ENCODE data around the gene GNG8.

The GNG8 gene

DNA sequence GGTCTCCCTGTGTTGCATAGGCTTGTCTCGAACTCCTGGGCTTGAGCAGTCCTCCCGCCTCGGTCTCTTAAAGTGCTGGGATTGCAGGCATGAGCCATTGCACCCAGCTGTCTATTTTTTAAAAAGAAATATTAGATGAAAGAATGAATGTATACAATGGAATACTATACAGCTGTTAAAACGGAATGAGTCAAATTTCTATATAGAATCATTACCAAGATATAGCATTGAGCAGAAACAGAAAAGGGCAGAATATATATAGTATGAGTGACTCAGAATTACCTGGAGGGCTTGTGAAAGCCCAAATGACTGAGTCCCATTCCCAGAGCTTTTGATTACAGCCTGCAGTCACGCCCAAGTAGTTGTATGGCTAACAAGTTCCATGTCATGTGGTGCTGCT, 20.5 kb upstream of the GNG8 start:
- no peak for TF ChIP-seq ZFX (IDR thresholded peaks at IDR 0.05; ENCODE audit: borderline replicate concordance)
- TF ChIP-seq, protein P1, sequence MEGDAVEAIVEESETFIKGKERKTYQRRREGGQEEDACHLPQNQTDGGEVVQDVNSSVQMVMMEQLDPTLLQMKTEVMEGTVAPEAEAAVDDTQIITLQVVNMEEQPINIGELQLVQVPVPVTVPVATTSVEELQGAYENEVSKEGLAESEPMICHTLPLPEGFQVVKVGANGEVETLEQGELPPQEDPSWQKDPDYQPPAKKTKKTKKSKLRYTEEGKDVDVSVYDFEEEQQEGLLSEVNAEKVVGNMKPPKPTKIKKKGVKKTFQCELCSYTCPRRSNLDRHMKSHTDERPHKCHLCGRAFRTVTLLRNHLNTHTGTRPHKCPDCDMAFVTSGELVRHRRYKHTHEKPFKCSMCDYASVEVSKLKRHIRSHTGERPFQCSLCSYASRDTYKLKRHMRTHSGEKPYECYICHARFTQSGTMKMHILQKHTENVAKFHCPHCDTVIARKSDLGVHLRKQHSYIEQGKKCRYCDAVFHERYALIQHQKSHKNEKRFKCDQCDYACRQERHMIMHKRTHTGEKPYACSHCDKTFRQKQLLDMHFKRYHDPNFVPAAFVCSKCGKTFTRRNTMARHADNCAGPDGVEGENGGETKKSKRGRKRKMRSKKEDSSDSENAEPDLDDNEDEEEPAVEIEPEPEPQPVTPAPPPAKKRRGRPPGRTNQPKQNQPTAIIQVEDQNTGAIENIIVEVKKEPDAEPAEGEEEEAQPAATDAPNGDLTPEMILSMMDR (IDR thresholded peaks at IDR 0.05): no peak
- H3K27ac ChIP-seq: no peak overlapping the region

DNA sequence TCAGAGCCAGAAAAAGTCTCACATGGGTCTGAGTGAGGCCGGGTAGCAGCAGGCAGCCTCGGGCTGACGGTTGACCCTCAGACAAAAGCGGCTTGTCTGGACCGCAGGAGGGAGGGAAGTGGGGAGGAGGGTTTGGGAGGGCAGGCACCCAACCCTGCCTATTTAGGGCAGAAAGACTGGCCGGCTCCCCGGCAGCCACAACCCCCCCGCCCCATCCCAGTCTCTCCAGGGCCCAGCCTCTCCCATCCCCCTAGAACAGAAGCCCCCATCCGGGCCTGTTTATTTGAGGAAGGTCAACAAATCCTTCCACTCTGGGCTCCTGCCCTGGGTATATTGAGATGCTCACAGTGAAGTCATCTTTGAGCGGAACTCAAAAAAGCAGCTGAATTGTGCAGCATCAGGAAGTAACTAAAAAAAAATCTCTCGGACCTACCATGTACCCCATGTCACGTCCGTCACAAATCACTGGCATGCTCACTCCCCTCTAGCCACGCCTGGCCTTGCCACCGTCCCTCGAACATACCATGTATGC, 18.7 kb upstream of the GNG8 start:
- TF ChIP-seq ZFX (IDR thresholded peaks at IDR 0.05; ENCODE audit: borderline replicate concordance): no peak
- TF ChIP-seq, protein P1 (IDR thresholded peaks at IDR 0.05): no peak
- no peak overlapping the region for H3K27ac ChIP-seq

GRCh38 chr19:46650445-46650844, 14.4 kb upstream of the GNG8 start:
- TF ChIP-seq, protein P1 (IDR thresholded peaks at IDR 0.05): no peak
- no peak for TF ChIP-seq ZFX (IDR thresholded peaks at IDR 0.05; ENCODE audit: borderline replicate concordance)
- H3K27ac ChIP-seq: no peak overlapping the region

DNA sequence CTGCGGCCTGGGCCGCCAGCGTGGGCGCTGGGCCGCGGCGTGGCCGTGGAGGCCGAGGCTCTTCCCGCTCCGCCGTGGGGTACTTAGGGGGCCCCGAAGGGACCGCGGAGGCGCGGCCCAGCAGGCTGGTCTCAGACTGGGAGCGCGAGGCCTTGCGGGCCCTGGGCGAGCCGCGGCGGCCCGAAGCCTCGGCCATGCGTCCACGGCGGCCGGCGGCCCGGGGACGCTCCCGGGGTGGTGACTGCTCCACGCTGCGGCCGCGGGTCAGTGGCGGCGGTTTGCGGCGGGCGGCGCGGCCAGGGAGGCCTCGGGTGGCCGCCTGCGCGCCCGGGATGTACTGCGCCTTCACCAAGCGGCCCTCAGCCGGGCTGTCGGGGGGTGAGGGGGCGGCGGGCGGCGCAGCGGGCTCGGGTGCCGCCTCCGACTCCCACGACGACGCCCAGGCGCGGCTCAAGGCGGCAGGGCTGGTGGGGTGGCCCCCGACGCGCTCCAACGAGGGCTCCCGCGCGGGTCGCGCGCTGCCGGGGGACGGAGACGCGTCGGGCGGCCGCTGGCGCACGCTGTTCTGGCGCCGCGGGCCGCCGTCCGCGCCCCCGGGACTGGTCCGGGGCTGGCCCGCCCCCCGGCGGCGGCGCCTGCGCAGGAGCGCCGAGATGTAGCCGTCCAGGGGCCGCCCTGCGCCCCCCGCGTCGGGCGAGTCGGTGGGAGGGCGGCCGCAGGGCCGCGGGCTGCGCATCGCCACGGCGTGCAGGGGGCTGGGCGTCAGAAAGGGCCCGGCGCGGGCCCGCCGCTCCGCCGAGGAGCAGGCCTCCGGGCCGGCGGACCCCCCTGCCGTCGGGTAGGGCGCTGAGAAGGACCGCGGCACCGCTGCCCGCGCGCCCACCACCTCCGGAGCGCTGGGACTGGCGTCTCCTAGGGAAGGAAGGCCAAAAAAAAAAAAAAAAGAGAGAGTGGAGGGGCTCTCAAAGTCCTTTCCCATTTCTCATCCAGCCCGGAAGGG, 13.3 kb upstream of the GNG8 start:
- TF ChIP-seq ZFX (IDR thresholded peaks at IDR 0.05; ENCODE audit: borderline replicate concordance): no peak
- TF ChIP-seq, protein P1 (IDR thresholded peaks at IDR 0.05): no peak
- H3K27ac ChIP-seq: no peak overlapping the region

DNA sequence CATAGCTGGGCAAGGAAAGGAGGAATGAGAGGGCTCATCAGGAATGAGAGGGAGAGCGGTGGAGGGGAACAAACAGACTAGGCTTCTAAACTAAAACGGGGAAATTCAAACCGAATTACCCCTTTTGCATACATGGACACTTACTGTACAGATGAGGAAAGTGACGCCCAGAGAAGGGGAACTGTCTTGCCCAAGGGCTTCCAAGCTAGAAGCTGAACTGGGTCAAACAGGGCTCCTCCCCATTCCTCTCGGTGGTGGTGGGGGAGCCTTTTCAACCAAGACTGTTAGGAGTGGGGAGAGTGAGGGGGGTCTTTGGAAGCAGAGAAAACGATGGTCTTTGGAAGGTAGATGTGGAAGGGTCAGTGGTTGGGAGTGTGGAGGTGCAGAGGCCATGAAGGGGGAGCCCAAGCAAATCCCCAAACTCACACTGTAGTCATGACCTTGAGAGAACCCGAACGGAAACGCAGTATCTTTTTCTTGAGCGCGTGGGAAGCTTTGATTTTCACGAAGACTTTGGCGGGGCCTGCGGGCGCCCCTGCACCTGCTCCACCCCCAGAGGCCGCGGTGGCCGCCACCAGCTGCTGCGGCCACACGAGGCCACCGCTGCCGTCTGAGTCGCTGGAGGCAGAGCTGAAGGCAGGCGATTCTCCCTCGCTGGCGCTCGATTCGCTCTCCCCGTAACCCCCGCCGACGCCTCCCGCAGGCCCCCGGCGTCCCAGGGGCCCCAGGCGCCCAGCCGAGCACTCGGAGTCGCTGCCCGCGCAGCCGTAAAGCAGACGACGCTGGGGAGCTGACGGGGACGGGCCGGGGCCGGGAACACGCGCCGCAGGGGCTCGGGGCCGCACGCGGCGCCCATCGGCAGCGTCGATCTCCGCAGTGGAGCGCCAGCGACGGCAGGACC, 12.3 kb upstream of the GNG8 start:
- TF ChIP-seq, protein P1 (IDR thresholded peaks at IDR 0.05): no peak
- TF ChIP-seq ZFX (IDR thresholded peaks at IDR 0.05; ENCODE audit: borderline replicate concordance): no peak
- H3K27ac ChIP-seq: no peak overlapping the region

DNA sequence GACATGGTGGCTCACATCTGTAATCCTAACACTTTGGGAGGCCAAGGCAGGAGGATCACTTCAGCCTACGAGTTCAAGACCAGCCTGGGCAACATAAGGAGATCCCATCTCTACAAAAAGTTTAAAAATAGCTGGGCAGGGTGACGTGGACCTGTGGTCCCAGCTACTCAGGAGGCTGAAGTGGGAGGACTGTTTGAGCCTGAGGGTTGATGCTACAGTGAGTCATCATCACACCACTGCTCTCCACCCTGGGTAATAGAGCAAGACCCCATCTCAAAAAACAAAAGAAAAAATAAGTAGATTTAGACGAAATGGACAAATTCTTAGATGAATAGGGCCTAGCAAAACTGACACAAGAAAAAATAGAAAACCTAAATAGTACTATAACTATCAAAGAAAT, 10.4 kb upstream of the GNG8 start:
- H3K27ac ChIP-seq: no peak overlapping the region
- TF ChIP-seq, protein P1 (IDR thresholded peaks at IDR 0.05): no peak
- TF ChIP-seq ZFX (IDR thresholded peaks at IDR 0.05; ENCODE audit: borderline replicate concordance): no peak

Measured in 22Rv1 (cell line).